COLO829 (cell line): ENCODE measurements around the gene BCL11B.

Experiments used
- DNase-seq: peaks from one replicate; pipeline ENCODE4 v3.0.0; 2012; ENCODE audit warnings: low spot score

BCL11B gene

DNA sequence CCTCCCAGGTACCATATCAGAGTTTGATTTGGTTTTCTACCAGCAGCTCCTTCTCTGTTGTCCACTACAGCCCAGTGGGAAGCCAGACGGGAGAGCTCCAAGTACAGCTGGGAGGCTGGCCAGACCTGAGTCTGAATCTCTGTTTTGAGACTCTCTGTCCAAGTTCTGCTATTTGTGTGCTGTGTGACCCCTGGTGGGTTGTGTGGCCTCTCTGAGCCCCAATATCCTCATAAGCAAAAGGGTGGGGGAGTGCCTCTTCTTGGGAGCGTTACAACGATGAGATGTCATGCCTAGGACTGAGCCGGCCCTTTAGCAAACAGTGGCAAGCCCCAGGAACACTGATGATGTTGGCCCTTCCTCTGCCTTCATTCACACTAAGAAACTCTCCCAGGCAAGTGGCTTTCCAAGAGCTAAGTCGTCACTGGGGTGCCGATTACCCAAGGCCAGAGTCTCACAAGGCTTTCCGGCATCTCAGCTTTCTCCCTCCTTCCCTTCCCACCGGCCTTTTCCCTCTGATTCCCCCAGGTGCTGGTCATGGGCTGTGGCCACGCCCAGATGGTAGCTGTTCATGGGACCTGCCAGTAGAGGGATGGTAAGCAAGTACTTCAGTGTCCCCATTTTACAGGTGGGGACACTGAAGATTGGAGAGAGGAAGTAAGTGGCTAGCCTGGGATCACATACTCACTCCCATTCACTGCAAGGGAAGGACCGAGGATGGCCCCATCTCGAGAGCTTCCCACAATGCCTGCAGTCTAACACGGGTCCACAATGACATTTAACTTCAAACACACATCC, 47.7 kb downstream of the BCL11B start:
- no peak for DNase-seq

GRCh38 chr14:99221445-99221844, 50.6 kb downstream of the BCL11B start:
- DNase-seq: no peak

GRCh38 chr14:99217066-99217955, 54.7 kb downstream of the BCL11B start:
- DNase-seq: no peak

GRCh38 chr14:99216191-99216590, 55.8 kb downstream of the BCL11B start:
- no peak for DNase-seq

DNA sequence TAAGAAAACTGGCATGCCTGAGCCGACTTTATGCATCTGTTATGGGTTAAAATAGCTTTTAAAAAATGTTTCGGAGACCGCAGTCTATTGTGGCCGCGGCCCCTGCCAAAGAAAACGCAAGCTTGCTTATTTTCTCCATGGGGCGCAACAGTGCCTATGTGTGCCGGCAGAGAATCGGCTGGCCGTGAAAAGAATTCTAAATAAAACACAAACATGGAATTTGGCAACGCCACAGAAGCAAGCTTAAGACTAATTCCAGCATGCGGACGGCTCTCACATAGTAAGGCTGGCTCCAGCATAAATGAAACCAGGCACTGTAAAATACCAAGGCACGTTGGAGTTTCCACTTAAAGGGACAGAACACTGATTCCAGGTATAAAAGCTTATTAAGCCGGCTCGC, 56.7 kb downstream of the BCL11B start:
- DNase-seq: no peak

DNA sequence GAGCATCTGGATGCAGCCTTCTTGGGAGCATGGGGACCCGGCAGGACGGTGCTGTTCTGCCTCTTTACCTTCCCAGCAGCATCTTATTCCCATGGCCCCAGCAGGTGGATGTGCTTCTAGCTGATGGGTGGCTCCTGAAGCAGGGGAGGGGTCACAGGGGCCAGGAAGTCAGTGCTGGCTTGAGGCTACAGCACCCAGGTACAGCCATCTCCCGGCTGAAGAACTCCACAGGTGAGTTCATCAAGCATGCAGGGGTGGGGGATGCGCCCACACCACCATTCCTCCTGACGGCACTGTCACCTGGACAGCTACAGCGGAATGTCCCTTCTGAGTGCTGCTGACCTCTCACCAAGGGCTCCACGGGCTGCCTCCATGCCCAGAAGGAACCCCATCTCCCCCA, 57.3 kb downstream of the BCL11B start:
- no peak for DNase-seq

GRCh38 chr14:99213527-99213971, 58.4 kb downstream of the BCL11B start:
- no peak for DNase-seq

DNA sequence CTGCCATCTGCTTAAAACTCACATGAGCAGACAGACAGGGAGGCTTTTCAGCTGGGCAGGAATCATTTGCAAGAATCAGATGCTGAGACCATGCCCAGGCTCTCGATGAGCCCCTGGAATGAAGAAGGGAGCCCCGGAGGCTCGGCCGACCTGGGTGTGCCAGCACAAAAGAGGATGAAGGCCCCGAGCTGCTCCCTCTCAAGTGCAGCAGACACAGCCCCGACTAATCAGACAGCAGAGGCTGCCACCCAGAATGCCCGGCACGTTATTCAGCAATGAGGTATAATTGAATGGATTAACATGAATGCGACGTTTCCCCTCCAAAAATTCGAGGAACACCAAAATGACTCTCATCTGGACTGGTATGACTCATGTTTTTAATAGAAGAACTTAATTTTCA, 58.9 kb downstream of the BCL11B start:
- DNase-seq: no peak

DNA sequence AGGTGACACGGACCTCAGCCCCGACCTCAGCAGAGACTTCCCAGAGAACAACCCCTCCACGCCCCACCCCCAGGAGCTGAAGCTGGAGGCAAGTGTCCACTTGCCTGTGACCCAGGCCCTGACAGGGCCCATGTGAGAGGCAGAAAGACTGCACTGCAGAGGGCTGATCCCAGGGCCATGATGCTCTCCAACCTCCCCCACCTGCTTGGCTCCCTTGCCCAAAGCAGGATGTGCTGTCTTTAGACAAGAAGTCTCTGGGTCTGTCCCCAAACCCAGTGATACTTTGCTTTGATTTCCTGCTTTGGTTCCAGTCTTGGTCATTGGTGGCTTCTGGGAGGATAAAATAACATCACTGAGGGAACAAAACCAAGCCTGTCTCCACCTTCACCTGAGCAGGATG, 59.4 kb downstream of the BCL11B start:
- DNase-seq: no peak

DNA sequence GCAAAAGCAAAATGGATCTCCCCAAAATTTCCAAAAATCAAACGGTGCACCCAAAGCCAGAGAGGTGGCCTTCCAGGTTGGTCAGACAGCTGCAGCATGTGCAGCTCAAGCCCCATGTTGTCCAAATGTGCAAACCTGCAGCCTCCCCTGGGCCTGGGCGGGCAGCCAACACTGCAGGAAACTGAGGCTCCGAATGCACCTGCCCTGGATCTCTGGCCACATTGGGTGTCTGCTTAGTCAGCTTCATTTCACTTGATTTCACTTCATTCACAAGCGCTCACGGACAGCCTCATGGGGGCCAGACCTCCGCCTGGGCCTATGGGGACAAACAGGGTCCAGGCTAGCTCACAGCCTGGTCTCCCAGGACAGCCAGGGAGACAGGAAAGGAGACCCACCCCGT, 59.8 kb downstream of the BCL11B start:
- DNase-seq: no peak

DNA sequence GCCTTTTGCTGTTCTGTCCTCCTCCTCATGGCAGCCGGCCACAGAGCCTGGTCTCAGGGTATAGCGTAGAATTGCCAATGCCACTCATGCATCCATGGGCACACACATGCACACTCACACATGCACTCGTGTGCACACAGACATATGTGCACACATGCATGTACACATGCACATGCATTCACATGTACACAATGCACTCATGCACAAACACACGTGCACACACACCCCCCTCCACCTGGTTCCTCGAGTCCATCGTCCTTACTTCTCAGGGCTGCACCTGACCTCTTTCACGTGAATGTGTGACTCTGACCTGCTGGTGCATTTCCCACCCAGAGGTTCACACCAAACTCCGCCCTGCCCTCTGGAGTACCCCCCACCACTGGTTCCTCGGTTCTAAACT, 60.6 kb downstream of the BCL11B start:
- DNase-seq: no peak

DNA sequence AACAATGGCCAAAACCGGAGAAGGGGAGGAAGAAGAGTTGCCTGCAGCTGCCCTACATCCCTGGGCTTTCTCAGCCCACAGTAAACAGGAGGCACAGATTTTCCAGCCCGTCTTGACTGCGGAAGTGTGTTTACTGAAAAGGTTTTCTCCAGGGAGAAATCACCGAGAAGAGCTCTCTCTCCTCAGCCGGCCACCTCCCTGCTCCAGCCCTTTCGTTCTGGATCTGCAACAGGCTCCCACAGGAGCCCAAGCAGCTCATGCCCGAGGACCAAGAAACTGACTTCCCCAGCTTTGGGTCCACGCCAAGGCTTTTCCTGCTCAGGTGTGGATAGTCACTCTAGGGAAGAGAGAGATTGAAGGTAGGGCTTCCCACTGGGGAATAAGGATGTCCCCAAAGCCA, 61.7 kb downstream of the BCL11B start:
- no peak for DNase-seq

- DNase-seq: no peak
These were observed 62.6 kb downstream of the BCL11B start for GRCh38 chr14:99209409-99209808.

- no peak for DNase-seq
These were observed 63.7 kb downstream of the BCL11B start for GRCh38 chr14:99208318-99208717.

- no peak for DNase-seq
These were observed 64.5 kb downstream of the BCL11B start for GRCh38 chr14:99207456-99207855.

- DNase-seq: no peak
These were observed 65.9 kb downstream of the BCL11B start for GRCh38 chr14:99206090-99206489.

- no peak for DNase-seq
These were observed 66.8 kb downstream of the BCL11B start for GRCh38 chr14:99205086-99205688.

DNA sequence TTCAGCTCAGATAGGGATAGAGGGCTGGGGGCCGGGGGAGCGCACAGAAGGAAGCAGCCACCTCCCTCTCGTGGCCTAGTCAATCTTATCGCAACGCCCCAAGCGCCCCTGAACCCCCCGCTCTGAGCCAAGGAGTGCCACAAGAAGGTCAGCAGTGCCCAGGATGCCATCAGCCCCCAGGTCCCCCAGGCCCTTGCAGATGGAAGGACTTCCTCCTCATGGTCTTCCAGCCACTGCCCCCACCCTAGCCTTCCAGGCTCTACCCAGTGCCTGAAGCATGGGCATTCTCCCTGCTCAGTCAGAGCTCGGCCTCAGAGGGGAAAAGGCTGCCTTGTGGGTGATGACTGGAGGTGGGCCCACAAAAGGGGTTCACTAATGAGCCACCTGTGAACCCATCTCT, 68.2 kb downstream of the BCL11B start:
- no peak for DNase-seq

DNA sequence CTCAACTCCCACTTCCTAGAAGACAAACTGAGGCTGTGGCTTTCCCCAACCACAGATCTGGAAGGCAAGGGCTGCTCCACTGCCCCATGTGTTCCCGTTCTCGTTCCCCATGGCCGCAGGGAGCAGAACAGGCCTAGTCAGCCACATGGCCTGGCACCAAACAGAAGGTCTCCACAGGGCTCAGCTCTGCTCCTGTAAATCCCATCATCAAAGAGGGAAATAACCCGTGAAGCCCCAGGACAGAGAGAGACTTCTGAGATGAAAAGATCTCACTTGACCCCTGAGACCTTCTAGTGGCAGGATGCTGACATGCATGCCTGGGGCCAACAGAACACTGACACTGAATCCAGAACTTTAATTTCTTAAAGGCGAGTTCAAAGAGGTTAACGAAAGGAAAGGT, 68.9 kb downstream of the BCL11B start:
- no peak for DNase-seq

DNA sequence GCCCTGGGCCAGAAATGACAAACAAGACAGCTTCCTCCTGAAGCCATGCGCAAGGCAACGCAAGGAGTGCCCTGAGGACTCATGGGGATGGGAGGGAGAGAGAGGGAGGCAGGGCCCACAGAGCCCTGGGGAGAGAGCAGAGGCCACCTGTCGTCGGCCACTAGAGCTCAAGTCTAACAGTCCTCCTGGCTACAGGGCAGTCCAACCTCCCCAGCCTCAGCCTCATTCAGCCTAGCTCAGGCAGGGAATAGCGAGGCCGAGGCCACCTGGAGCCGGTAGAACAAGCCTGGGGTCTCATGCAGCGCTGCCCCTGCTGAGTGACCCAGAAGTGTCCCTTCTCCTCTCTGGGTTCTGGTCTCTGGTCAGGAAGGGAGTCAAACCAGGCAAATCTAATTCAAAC, 69.5 kb downstream of the BCL11B start:
- no peak for DNase-seq

DNA sequence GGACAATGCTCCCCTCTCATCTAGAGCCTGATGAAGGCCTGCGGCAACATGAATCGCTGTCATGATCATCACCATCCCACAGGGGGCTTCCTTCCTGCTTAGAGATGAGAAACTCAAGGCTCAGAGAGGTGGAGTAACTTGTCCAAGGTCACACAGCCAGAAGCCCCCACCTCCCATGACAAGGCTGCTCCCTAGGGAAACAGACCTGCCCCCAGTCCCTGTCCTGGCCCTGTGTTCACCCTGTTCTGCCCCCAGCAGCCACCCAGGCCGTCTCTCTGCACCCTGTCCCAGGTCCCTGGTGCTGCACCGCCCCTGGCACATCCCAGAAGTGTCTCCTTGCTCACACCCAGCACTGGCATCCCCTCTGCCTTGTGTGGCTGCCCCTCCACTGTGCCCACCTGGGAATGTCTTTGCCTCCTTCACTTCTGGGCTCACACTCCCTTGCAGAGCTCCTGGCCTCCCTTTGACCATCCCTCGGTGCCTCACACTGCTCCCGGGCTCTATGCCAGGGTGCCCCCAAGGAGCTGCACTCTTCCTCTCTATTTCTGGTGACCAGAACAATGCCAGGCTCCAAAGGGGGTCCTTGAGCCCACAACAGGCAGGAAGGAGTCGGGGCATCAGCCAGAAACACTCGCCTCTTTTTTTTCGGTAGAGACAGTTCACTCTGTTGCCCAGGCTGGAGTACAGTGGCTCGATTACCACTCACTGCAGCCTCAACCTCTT, 70.5 kb downstream of the BCL11B start:
- DNase-seq: no peak

DNA sequence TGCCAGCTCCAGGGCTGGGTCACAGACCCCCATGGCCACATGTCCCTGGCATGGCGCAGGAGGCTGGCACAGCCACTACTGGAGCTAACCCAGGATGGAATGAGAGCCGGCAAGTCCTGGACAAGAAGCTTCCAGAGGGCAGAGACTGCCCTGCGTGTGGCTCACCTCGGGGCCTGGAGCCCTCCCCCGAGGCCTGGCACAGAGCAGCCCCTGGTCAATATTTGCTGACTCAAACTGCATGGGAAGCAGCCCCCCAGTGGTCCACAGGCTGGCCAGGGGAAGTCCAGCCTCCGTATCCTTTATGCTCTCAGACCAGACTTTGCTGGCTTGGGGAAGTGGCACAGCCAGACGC, 71.4 kb downstream of the BCL11B start:
- no peak for DNase-seq
